HEK293 (cell line): ENCODE measurements around the gene RBM26.

Source experiments
- CTCF ChIA-PET: fragments of 350-600 bp; formaldehyde crosslinking; extraction: SDS; loops from one replicate; lab custom pipeline; 2021; ENCODE audit warnings: antibody characterized with exemption; lab: Yijun Ruan, JAX
- POLR2A ChIA-PET: fragments of 300-600 bp; formaldehyde crosslinking; extraction: SDS; loops from one replicate; lab custom pipeline; 2020; ENCODE audit warnings: antibody characterized with exemption, inconsistent platforms; lab: Yijun Ruan, JAX
- H3K27ac ChIP-seq: fragments of 200-500 bp; sonication (Bioruptor generic); 2 replicates; pipeline ENCODE4 v1.5.1; 2014; ENCODE audit warnings: low read depth, low read length, control low read depth, inconsistent platforms; ENCODE audit errors: extremely low read depth
- H3K36me3 ChIP-seq, 2 experiments: fragments of 200-500 bp in 1 of 2; sonication (Bioruptor generic) in 1 of 2; 1 replicate in 1 of 2; 2 replicates in 1 of 2; pipeline ENCODE4 v1.5.1; 2014 to 2017; ENCODE audit warnings: inconsistent platforms in 2 of 2, low read length in 2 of 2; ENCODE audit not compliant: control insufficient read depth in 2 of 2, insufficient read depth in 1 of 2
- H3K4me1 ChIP-seq: fragments of 200-500 bp; sonication (Bioruptor generic); 2 replicates; pipeline ENCODE4 v1.5.1; 2014; ENCODE audit warnings: mild to moderate bottlenecking, low read length, inconsistent platforms; ENCODE audit not compliant: control insufficient read depth, insufficient read depth
- H3K4me3 ChIP-seq: 2 replicates; pipeline ENCODE4 v1.5.1; 2011; ENCODE audit warnings: low read depth, mild to moderate bottlenecking, control low read depth, low read length, moderate library complexity
- H3K9me3 ChIP-seq: fragments of 200-500 bp; sonication (Bioruptor generic); 2 replicates; pipeline ENCODE4 v1.5.1; 2014; ENCODE audit warnings: low read depth, low read length, inconsistent platforms; ENCODE audit not compliant: control insufficient read depth, insufficient read depth
- GLI2 ChIP-seq: fragments of 450-650 bp; formaldehyde crosslinking; IDR thresholded peaks from 2 replicates; pipeline ENCODE4; 2017; ENCODE audit warnings: missing biosample characterization, missing genetic modification characterization, low read depth, borderline replicate concordance
- SALL2 ChIP-seq: fragments of 450-650 bp; formaldehyde crosslinking; IDR thresholded peaks from 2 replicates; pipeline ENCODE4 v1.5.0; 2017; ENCODE audit warnings: missing biosample characterization, mild to moderate bottlenecking, missing genetic modification characterization, borderline replicate concordance
- SCRT1 ChIP-seq: fragments of 450-650 bp; formaldehyde crosslinking; IDR thresholded peaks from 2 replicates; pipeline ENCODE4 v1.5.1; 2016; ENCODE audit warnings: missing biosample characterization, missing genetic modification characterization, borderline replicate concordance
- SCRT2 ChIP-seq: fragments of 450-650 bp; formaldehyde crosslinking; IDR thresholded peaks from 2 replicates; pipeline ENCODE4 v1.5.1; 2016; ENCODE audit warnings: missing biosample characterization, missing genetic modification characterization
- SETDB1 ChIP-seq: IDR thresholded peaks from one replicate; pipeline ENCODE4 v1.6.1; 2017; ENCODE audit warnings: mild to moderate bottlenecking, low read length, moderate library complexity, mixed read lengths; ENCODE audit not compliant: insufficient read length
- ZNF114 ChIP-seq: fragments of 450-650 bp; formaldehyde crosslinking; IDR thresholded peaks from 2 replicates; pipeline ENCODE4 v1.5.0; 2017; ENCODE audit warnings: missing biosample characterization, missing genetic modification characterization
- ZNF157 ChIP-seq: fragments of 450-650 bp; formaldehyde crosslinking; IDR thresholded peaks from 2 replicates; pipeline ENCODE4 v1.5.1; 2016; ENCODE audit warnings: missing biosample characterization, missing genetic modification characterization
- ZNF16 ChIP-seq: fragments of 450-650 bp; formaldehyde crosslinking; IDR thresholded peaks from 2 replicates; pipeline ENCODE4 v1.5.1; 2016; ENCODE audit warnings: low read depth, missing biosample characterization, missing genetic modification characterization
- ZNF18 ChIP-seq: fragments of 450-650 bp; formaldehyde crosslinking; IDR thresholded peaks from 2 replicates; pipeline ENCODE4 v1.5.1; 2016; ENCODE audit warnings: missing biosample characterization, missing genetic modification characterization
- ZNF324 ChIP-seq: fragments of 450-650 bp; formaldehyde crosslinking; IDR thresholded peaks from 2 replicates; pipeline ENCODE4 v1.5.1; 2016; ENCODE audit warnings: missing biosample characterization, missing genetic modification characterization
- ZNF416 ChIP-seq: fragments of 450-650 bp; formaldehyde crosslinking; IDR thresholded peaks from 2 replicates; pipeline ENCODE4 v1.5.1; 2016; ENCODE audit warnings: missing biosample characterization, missing genetic modification characterization
- ZNF449 ChIP-seq: fragments of 450-650 bp; formaldehyde crosslinking; IDR thresholded peaks from 2 replicates; pipeline ENCODE4 v1.5.1; 2017; ENCODE audit warnings: missing biosample characterization, mild to moderate bottlenecking, missing genetic modification characterization, moderate library complexity
- ZNF626 ChIP-seq: fragments of 450-650 bp; sonication (Bioruptor Pico); formaldehyde crosslinking; IDR thresholded peaks from 2 replicates; pipeline ENCODE4 v1.5.1; 2018; ENCODE audit warnings: missing biosample characterization, missing genetic modification characterization, inconsistent platforms
- ZNF654 ChIP-seq: fragments of 450-650 bp; formaldehyde crosslinking; IDR thresholded peaks from 2 replicates; pipeline ENCODE4 v1.5.1; 2016; ENCODE audit warnings: low read depth, missing biosample characterization, missing genetic modification characterization
- ZNF792 ChIP-seq: fragments of 450-650 bp; formaldehyde crosslinking; IDR thresholded peaks from 2 replicates; pipeline ENCODE4 v1.5.1; 2016; ENCODE audit warnings: missing biosample characterization, missing genetic modification characterization
- ZSCAN5A ChIP-seq: fragments of 450-650 bp; formaldehyde crosslinking; IDR thresholded peaks from 2 replicates; pipeline ENCODE4 v1.5.1; 2016; ENCODE audit warnings: missing biosample characterization, missing genetic modification characterization
- TF ChIP-seq, protein P1 (sequence below): fragments of 450-650 bp; formaldehyde crosslinking; IDR thresholded peaks from 2 replicates; pipeline ENCODE4 v1.5.1; 2016; ENCODE audit warnings: missing biosample characterization, missing genetic modification characterization, borderline replicate concordance
- TF ChIP-seq, protein P2 (sequence below): fragments of 450-650 bp; formaldehyde crosslinking; IDR thresholded peaks from 2 replicates; pipeline ENCODE4 v1.5.1; 2016; ENCODE audit warnings: missing biosample characterization, missing genetic modification characterization

Gene RBM26

DNA sequence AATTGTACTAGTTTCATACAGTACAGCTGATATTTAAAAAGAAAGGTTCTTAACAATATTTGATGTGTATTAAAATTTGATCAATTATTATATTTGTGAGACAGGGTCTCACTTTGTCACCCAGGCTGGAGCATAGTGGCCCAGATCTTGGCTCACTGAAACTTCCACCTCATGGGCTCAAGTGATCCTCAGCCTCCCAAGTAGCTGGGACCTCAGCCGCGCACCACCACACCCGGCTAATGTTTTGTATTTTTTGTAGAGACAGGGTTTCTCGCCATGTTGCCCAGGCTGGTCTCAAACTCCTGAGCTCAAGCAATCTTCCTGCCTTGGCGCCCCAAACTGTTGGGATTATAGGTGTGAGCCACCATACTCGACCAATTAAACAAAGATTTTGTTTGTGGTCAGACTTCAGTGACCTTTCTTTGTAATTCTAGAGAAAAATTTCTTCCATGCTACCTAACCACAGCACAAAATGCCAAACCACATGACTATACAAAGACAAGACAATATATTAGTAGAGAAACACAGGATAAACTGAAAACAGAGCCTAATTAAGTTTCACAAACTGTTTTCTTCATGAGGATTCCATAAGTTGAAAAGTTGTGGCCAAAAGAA lies 59.6 kb downstream of the RBM26 start (continued):
- TF ChIP-seq, protein P1, sequence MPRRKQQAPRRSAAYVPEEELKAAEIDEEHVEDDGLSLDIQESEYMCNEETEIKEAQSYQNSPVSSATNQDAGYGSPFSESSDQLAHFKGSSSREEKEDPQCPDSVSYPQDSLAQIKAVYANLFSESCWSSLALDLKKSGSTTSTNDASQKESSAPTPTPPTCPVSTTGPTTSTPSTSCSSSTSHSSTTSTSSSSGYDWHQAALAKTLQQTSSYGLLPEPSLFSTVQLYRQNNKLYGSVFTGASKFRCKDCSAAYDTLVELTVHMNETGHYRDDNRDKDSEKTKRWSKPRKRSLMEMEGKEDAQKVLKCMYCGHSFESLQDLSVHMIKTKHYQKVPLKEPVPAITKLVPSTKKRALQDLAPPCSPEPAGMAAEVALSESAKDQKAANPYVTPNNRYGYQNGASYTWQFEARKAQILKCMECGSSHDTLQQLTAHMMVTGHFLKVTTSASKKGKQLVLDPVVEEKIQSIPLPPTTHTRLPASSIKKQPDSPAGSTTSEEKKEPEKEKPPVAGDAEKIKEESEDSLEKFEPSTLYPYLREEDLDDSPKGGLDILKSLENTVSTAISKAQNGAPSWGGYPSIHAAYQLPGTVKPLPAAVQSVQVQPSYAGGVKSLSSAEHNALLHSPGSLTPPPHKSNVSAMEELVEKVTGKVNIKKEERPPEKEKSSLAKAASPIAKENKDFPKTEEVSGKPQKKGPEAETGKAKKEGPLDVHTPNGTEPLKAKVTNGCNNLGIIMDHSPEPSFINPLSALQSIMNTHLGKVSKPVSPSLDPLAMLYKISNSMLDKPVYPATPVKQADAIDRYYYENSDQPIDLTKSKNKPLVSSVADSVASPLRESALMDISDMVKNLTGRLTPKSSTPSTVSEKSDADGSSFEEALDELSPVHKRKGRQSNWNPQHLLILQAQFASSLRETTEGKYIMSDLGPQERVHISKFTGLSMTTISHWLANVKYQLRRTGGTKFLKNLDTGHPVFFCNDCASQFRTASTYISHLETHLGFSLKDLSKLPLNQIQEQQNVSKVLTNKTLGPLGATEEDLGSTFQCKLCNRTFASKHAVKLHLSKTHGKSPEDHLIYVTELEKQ (tag by site-specific recombination): no peak
- no peak for TF ChIP-seq SETDB1
- TF ChIP-seq, protein P2, sequence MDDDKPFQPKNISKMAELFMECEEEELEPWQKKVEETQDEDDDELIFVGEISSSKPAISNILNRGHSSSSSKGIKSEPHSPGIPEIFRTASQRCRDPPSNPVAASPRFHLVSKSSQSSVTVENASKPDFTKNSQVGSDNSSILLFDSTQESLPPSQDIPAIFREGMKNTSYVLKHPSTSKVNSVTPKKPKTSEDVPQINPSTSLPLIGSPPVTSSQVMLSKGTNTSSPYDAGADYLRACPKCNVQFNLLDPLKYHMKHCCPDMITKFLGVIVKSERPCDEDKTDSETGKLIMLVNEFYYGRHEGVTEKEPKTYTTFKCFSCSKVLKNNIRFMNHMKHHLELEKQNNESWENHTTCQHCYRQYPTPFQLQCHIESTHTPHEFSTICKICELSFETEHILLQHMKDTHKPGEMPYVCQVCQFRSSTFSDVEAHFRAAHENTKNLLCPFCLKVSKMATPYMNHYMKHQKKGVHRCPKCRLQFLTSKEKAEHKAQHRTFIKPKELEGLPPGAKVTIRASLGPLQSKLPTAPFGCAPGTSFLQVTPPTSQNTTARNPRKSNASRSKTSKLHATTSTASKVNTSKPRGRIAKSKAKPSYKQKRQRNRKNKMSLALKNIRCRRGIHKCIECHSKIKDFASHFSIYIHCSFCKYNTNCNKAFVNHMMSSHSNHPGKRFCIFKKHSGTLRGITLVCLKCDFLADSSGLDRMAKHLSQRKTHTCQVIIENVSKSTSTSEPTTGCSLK (tag by site-specific recombination): no peak
- TF ChIP-seq SALL2 (tag by site-specific recombination): no peak
- no peak for TF ChIP-seq ZNF324 (tag by site-specific recombination)
- no peak for TF ChIP-seq ZNF114 (tag by site-specific recombination)

- POLR2A ChIA-PET: no interaction called here
- Histone ChIP-seq H3K4me3 (no peak overlapping the region), H3K4me1 (no peaks in the 10 kb centered on the region), H3K36me3 (peaks cover 0 to 74% of the 10 kb centered on the region in 2 experiments; a peak in 2 of 3 replicates)
- CTCF ChIA-PET: no interaction called here
- TF ChIP-seq ZSCAN5A (tag by site-specific recombination) (no peak), SCRT1 (tag by site-specific recombination) (peak; percentile 86), SCRT2 (peak; percentile 78)
- TF ChIP-seq, all 188 proteins: peak for 2
- no peak overlapping the region for H3K27ac ChIP-seq
- H3K9me3 ChIP-seq: no peaks in the 10 kb centered on the region
Observed at GRCh38 chr13:79341202-79341601, 64.9 kb downstream of the RBM26 start.

DNA sequence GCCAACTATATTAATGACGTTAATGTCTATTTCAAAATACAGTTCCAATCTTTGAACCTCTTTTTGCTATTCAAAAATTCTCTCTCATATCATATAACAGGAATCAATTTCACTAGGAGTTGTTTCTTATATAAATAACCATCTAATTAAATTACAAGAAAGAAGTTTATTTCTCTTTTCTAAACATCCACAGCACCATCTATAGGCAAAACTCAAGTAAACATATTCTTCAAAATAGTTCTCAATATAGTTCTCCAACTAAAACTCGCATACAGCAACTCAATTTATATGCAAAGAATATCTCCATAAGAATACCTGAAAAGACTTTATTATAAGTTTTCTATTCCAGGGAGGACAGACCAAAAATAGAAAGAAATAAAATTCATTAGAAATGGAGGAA lies 65.6 kb downstream of the RBM26 start:
- TF ChIP-seq ZNF654 (peak; percentile 16; the same call in 1 of the 2 replicates), ZNF626 (tag by site-specific recombination) (no peak)
- ChIA-PET CTCF (interaction anchor here (0.6 kb wide), 1 partner anchor 27 kb away, joined by 3 read pairs; no protein-coding TSS in a partner anchor), POLR2A (no interaction called here)
- H3K9me3 ChIP-seq: no peaks in the 10 kb centered on the region
- no peaks in the 10 kb centered on the region for H3K4me1 ChIP-seq
- H3K27ac ChIP-seq: no peak overlapping the region
- no peak overlapping the region for H3K4me3 ChIP-seq
- peaks cover 0 to 80% of the 10 kb centered on the region in 2 experiments; a peak in 2 of 3 replicates for H3K36me3 ChIP-seq

DNA sequence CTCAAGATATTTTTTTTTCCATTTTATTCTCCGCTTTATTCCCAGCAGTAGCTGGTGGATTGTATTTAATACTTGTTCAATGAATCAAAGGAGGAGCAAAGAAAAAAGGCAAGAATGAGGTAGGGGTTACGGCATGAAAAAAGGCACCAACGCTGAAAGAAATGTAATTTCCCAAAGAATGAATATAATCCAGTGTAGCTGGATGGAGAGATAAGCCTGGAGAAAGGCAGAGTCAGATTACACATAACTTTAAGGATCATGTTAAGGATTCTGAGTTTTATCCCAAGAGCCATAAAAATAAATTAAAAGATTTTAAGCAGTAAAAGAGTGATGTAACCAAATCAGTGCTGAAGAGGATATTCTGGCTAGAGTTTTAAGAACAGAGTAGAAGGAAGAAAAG lies 67.7 kb downstream of the RBM26 start:
- Histone ChIP-seq H3K4me1 (no peaks in the 10 kb centered on the region), H3K4me3 (no peak overlapping the region), H3K9me3 (no peaks in the 10 kb centered on the region), H3K36me3 (peaks cover 0 to 80% of the 10 kb centered on the region in 2 experiments; a peak in 2 of 3 replicates), H3K27ac (no peak overlapping the region)
- POLR2A ChIA-PET: no interaction called here
- CTCF ChIA-PET: interaction anchor here (0.6 to 0.9 kb wide), 2 partner anchors 10 to 898 kb away, joined by 3 to 4 read pairs; no protein-coding TSS in a partner anchor
- TF ChIP-seq ZNF449: no peak
- TF ChIP-seq GLI2 (tag by site-specific recombination): no peak
- TF ChIP-seq ZNF16 (tag by site-specific recombination): no peak
- TF ChIP-seq ZNF792 (tag by site-specific recombination): no peak
- TF ChIP-seq ZNF416: no peak
- no peak for TF ChIP-seq ZNF157
- no peak for TF ChIP-seq ZNF18
